ENCODE measurements around the gene SPATA6. TPM values are rescaled to one million over a fixed set of nuclear protein-coding genes. Genes with fewer than 3 reads are reported as not detected.

Gene SPATA6
- total RNA-seq, 1 donor from 2014 or later: 0.79 TPM

DNA sequence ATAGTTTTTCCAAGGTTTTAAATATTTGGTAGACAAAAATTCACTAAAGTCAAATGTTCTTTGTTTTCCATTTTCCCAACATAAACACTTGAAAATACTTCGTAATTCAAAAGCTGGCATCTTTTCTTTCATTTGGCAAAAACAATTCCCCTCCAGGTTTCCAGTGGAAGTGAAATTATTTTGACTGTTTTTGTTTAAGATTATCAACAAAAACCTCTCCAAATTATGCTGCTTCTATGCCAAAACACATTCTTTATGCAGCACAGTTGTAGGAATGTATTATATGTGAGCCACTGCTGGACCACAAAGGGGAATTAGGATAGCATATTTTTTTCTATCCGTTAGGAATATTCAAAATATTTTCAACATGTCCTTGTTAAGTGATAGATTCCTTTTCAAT lies 205.4 kb downstream of the SPATA6 start:
- no peaks in the 10 kb centered on the region for H3K36me3 ChIP-seq (ENCODE audit: control insufficient read depth, insufficient read depth, low read length)
- TF ChIP-seq, protein P1, sequence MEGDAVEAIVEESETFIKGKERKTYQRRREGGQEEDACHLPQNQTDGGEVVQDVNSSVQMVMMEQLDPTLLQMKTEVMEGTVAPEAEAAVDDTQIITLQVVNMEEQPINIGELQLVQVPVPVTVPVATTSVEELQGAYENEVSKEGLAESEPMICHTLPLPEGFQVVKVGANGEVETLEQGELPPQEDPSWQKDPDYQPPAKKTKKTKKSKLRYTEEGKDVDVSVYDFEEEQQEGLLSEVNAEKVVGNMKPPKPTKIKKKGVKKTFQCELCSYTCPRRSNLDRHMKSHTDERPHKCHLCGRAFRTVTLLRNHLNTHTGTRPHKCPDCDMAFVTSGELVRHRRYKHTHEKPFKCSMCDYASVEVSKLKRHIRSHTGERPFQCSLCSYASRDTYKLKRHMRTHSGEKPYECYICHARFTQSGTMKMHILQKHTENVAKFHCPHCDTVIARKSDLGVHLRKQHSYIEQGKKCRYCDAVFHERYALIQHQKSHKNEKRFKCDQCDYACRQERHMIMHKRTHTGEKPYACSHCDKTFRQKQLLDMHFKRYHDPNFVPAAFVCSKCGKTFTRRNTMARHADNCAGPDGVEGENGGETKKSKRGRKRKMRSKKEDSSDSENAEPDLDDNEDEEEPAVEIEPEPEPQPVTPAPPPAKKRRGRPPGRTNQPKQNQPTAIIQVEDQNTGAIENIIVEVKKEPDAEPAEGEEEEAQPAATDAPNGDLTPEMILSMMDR (IDR thresholded peaks at IDR 0.05; ENCODE audit: insufficient read depth, low read length, severe bottlenecking): no peak
- no peaks in the 10 kb centered on the region for H3K27me3 ChIP-seq (ENCODE audit: control insufficient read depth, insufficient read depth, low read length)
- FAIRE-seq: no peak
- H3K4me3 ChIP-seq (ENCODE audit: low read depth, low read length): no peak overlapping the region
- no peak for DNase-seq (ENCODE audit: low read depth)

DNA sequence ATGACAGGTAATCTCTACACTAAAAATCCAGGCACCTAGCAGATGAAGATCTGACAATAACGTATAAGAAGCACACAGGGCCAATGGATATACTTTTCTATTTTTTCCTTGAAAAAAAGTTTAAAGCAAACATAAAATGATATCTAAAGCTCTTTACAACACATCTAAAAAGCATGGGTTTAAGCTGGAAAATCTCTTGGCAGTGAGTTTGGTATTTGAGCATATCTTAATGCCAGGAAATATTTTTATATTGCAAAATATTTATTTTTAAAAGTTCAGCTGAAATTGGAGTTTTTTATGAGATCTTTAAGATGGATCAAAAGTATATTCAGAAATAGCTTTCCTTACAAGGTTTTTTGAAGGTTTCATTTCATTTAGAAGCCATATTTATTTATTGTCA lies 209.0 kb downstream of the SPATA6 start:
- FAIRE-seq: no peak
- no peaks in the 10 kb centered on the region for H3K36me3 ChIP-seq (ENCODE audit: control insufficient read depth, insufficient read depth, low read length)
- no peaks in the 10 kb centered on the region for H3K27me3 ChIP-seq (ENCODE audit: control insufficient read depth, insufficient read depth, low read length)
- TF ChIP-seq, protein P1 (IDR thresholded peaks at IDR 0.05; ENCODE audit: insufficient read depth, low read length, severe bottlenecking): no peak
- DNase-seq (ENCODE audit: low read depth): no peak
- H3K4me3 ChIP-seq (ENCODE audit: low read depth, low read length): no peak overlapping the region

DNA sequence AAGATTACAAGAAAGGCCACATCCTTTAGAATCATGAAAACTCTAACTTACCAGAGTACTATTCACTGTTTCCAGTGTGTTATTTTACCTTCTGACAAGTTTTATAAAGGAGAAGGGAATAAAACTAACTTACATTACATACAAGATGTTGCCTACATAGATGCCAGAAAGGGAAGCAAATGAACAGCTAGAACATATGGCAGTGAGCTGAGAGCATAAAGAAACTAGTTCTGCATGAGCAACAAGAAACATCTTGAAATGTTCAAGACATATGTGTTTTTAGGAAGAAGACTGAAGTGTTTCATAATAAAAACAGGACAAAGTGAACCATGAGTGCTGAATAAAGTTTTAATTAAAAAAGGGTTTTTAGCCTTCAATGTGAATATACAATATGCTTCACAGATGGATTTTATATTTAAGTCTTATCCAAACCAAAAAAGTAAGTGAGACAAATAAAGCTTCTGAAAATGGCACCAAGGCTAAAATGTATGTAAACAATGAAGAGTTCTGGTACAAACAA lies 210.1 kb downstream of the SPATA6 start:
- no peak for DNase-seq (ENCODE audit: low read depth)

GRCh38 chr1:48258106-48258505 lies 213.9 kb downstream of the SPATA6 start:
- Histone ChIP-seq H3K4me3 (ENCODE audit: low read depth, low read length) (no peak overlapping the region), H3K36me3 (ENCODE audit: control insufficient read depth, insufficient read depth, low read length) (no peaks in the 10 kb centered on the region), H3K27me3 (ENCODE audit: control insufficient read depth, insufficient read depth, low read length) (no peaks in the 10 kb centered on the region)
- DNase-seq (ENCODE audit: low read depth): no peak
- no peak for FAIRE-seq
- TF ChIP-seq, protein P1 (IDR thresholded peaks at IDR 0.05; ENCODE audit: insufficient read depth, low read length, severe bottlenecking): no peak

More for the DNA sequence above, 210.1 kb downstream of the SPATA6 start:
- FAIRE-seq: no peak
- no peaks in the 10 kb centered on the region for H3K27me3 ChIP-seq (ENCODE audit: control insufficient read depth, insufficient read depth, low read length)
- no peaks in the 10 kb centered on the region for H3K36me3 ChIP-seq (ENCODE audit: control insufficient read depth, insufficient read depth, low read length)
- H3K4me3 ChIP-seq (ENCODE audit: low read depth, low read length): no peak overlapping the region
- TF ChIP-seq, protein P1 (IDR thresholded peaks at IDR 0.05; ENCODE audit: insufficient read depth, low read length, severe bottlenecking): no peak

DNA sequence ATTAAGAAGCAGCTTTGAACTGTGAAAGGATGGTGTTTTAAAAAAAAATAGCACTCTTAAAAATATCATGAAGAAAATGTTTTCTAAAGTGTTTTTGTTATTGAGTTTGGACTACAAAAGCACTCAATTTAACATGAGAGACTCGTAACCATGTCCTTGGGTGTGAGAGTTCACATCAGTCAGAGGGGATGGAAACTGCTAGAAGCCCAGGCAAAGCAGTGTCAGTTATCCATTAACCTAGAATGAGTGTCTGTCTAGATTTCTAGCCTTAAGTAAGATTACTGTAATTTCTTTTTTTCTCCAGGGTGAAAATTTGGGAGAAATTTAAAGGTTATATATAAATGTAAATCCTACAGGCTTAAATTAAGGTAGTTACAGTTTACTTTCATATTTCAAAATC lies 217.8 kb downstream of the SPATA6 start:
- TF ChIP-seq, protein P1 (IDR thresholded peaks at IDR 0.05; ENCODE audit: insufficient read depth, low read length, severe bottlenecking): no peak
- no peak overlapping the region for H3K4me3 ChIP-seq (ENCODE audit: low read depth, low read length)
- H3K27me3 ChIP-seq (ENCODE audit: control insufficient read depth, insufficient read depth, low read length): no peaks in the 10 kb centered on the region
- FAIRE-seq (no peak), DNase-seq (ENCODE audit: low read depth) (no peak)
- H3K36me3 ChIP-seq (ENCODE audit: control insufficient read depth, insufficient read depth, low read length): no peaks in the 10 kb centered on the region

GRCh38 chr1:48251821-48252220 lies 220.2 kb downstream of the SPATA6 start:
- H3K36me3 ChIP-seq (ENCODE audit: control insufficient read depth, insufficient read depth, low read length): no peaks in the 10 kb centered on the region
- no peak for FAIRE-seq

More at GRCh38 chr1:48251821-48252220, 220.2 kb downstream of the SPATA6 start:
- H3K4me3 ChIP-seq (ENCODE audit: low read depth, low read length): no peak overlapping the region
- TF ChIP-seq, protein P1 (IDR thresholded peaks at IDR 0.05; ENCODE audit: insufficient read depth, low read length, severe bottlenecking): no peak
- no peaks in the 10 kb centered on the region for H3K27me3 ChIP-seq (ENCODE audit: control insufficient read depth, insufficient read depth, low read length)
- DNase-seq (ENCODE audit: low read depth): no peak

Measured in bronchial epithelial cell (primary cell).